Suppressor macrophage treated with lipopolysaccharide for 4 hours (primary cell): ENCODE results near the gene VHLL.
A peak's percentile ranks its signal among the peaks of the same experiment; 100 is the strongest.

Experiments used
- DNase-seq: peaks from one replicate; pipeline ENCODE4 v3.0.0-alpha.2; 2020

VHLL gene

GRCh38 chr1:156289857-156290256, 9.2 kb downstream of the VHLL start:
- no peak for DNase-seq

GRCh38 chr1:156286061-156286460, 13.0 kb downstream of the VHLL start:
- no peak for DNase-seq

- no peak for DNase-seq
These were observed 13.7 kb downstream of the VHLL start for GRCh38 chr1:156285437-156285836.

- DNase-seq: peak; percentile 78
These were observed 14.3 kb downstream of the VHLL start for GRCh38 chr1:156284757-156285156.

- no peak for DNase-seq
These were observed 15.0 kb downstream of the VHLL start, which contains the start of gene TMEM79 for GRCh38 chr1:156284112-156284511. Gene TMEM79, plus strand, starts transcription at chr1:156284325. Its CDS starts 902 bp downstream, at chr1:156285227.

- DNase-seq: peak; percentile 52
These were observed 15.6 kb downstream of the VHLL start for GRCh38 chr1:156283521-156283920.

- DNase-seq: peak; percentile 99
These were observed 16.5 kb downstream of the VHLL start, which contains the start of gene SMG5 for GRCh38 chr1:156282479-156283222. Gene SMG5, minus strand, starts transcription at chr1:156282825. Its CDS starts 145 bp downstream, at chr1:156282680.

GRCh38 chr1:156281693-156282478, 17.2 kb downstream of the VHLL start:
- DNase-seq: peak; percentile 77

GRCh38 chr1:156281281-156281680, 17.8 kb downstream of the VHLL start:
- peak; percentile 81 for DNase-seq

GRCh38 chr1:156279837-156280236, 19.3 kb downstream of the VHLL start:
- DNase-seq: no peak

GRCh38 chr1:156276966-156277381, 22.1 kb downstream of the VHLL start:
- DNase-seq: peak; percentile 35

- peak; percentile 18 for DNase-seq
These were observed 22.6 kb downstream of the VHLL start for GRCh38 chr1:156276532-156276931.

GRCh38 chr1:156270314-156270713, 28.8 kb downstream of the VHLL start:
- DNase-seq: no peak

GRCh38 chr1:156268336-156268735, 30.8 kb downstream of the VHLL start:
- DNase-seq: no peak

GRCh38 chr1:156266051-156266450, 33.1 kb downstream of the VHLL start:
- no peak for DNase-seq

- no peak for DNase-seq
These were observed 35.8 kb downstream of the VHLL start for GRCh38 chr1:156263288-156263655.

- no peak for DNase-seq
These were observed 36.4 kb downstream of the VHLL start for GRCh38 chr1:156262461-156263287.

GRCh38 chr1:156260896-156261295, 38.2 kb downstream of the VHLL start:
- DNase-seq: no peak

- DNase-seq: no peak
These were observed 39.3 kb downstream of the VHLL start for GRCh38 chr1:156259805-156260204.

GRCh38 chr1:156258859-156259258, 40.2 kb downstream of the VHLL start:
- no peak for DNase-seq

- no peak for DNase-seq
These were observed 41.4 kb downstream of the VHLL start for GRCh38 chr1:156257711-156258110.

- DNase-seq: no peak
These were observed 45.5 kb downstream of the VHLL start for GRCh38 chr1:156253634-156254033.

GRCh38 chr1:156251527-156251926, 47.6 kb downstream of the VHLL start:
- no peak for DNase-seq
